ENCODE measurements around the gene ZBED6.

DNA sequence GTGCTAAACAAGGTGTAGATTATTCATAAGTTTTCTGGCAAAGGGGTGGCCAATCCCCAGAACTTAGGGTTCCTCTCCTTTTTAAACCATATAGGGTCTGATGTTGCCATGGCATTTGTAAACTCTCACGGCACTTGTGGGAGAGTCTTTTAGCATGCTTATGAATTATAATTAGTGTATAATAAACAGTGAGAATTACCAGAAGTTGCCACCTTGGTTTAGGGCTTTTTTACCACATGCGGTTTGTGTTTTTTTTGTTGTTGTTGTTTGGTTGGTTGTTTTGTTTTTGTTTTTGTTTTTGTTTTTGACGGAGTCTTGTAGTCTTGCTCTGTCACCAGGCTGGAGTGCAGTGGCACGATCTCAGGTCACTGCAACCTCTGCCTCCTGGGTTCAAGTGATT, 39.4 kb upstream of the ZBED6 start:
- TF ChIP-seq FOXP2 (optimal IDR thresholded peaks at IDR 0.05; ENCODE audit: borderline replicate concordance, extremely low read depth, extremely low read length, insufficient read depth): no peak
- no peak for TF ChIP-seq TAF1 (IDR thresholded peaks at IDR 0.05; ENCODE audit: borderline replicate concordance, insufficient read depth, low read length)
- TF ChIP-seq POLR2AphosphoS5 (IDR thresholded peaks at IDR 0.05; ENCODE audit: low read depth, low read length): no peak

Measured in PFSK-1 (cell line).